Measurements from ENCODE around the gene DHRS7B.

GRCh38 chr17:21134559-21134958 is 7.8 kb downstream of the DHRS7B start:
- no peak for TF ChIP-seq CTCF (IDR thresholded peaks at IDR 0.05; ENCODE audit: low read depth, low read length)
- TF ChIP-seq EZH2phosphoT487 (IDR thresholded peaks at IDR 0.05; ENCODE audit: low read depth): no peak
